ENCODE results near the gene SEMA6C. TPM values are rescaled to one million over a fixed set of nuclear protein-coding genes. Genes with fewer than 3 reads are reported as not detected.
A peak's percentile ranks its signal among the peaks of the same experiment; 100 is the strongest.

SEMA6C gene
- total and polyA plus RNA-seq, 2 of the 13 experiments (the other 11 are each of a cell fraction or from before 2014, with no cell fraction given): 1.4 to 2.9 TPM

DNA sequence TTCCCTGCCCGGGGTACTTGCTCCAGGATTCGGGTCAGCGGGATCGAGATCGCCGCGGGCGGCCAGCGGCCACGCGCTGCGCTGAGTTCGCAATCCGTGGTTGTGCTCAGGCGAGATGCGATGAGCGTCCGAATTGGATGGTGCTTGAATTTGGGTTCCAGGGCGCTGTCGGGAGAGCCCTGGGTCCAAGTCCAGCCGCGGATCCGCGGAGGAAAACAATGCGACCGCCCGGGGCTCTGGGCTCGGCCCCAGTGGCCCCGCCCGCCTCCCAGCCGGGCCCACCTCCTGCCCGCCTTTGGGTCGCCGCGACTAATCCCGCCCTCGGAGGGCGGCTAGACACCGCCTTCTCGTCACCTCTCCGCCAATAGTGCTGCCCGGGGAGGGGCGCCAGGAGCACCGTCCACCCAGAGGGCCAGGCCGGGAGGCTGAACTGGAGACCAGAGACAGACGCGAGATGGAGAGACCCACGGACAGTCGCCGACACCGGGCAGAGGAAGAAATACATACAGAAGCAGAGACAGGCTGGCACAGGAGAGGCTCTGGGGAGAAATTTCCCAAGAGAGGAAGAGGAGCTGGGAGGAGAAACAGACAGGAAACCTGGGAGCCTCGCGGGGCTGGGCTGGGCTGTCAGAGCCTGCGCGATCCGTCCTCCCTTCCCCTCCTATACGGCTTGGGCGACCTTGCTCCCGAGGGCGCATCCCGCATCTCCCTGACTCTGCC, at the start of gene SEMA6C (continued):
- TF ChIP-seq ONECUT2 (CRISPR knock-in tag; IDR thresholded peaks at IDR 0.05) (no peak), NFKB2 (CRISPR knock-in tag; IDR thresholded peaks at IDR 0.05; ENCODE audit: borderline replicate concordance) (no peak), NFE2L2 (IDR thresholded peaks at IDR 0.05; ENCODE audit: low read length) (no peak), BORCS8-MEF2B (CRISPR knock-in tag; IDR thresholded peaks at IDR 0.05) (0 out of 2 replicates have a peak, but pooled peaks have one; percentile 23), ATF1 (CRISPR knock-in tag; IDR thresholded peaks at IDR 0.05) (no peak), MAF1 (CRISPR knock-in tag; IDR thresholded peaks at IDR 0.05; ENCODE audit: borderline replicate concordance) (0 out of 2 replicates have a peak, but pooled peaks have one; percentile 27), JUND (CRISPR knock-in tag; IDR thresholded peaks at IDR 0.05) (no peak), KLF15 (CRISPR knock-in tag; IDR thresholded peaks at IDR 0.05; ENCODE audit: borderline replicate concordance) (peak; percentile 90; the same call in 1 of the 2 replicates), SMAD1 (CRISPR knock-in tag; IDR thresholded peaks at IDR 0.05; ENCODE audit: borderline replicate concordance, low read depth) (peak; percentile 65; the same call in 1 of the 2 replicates), SMAD3 (CRISPR knock-in tag; IDR thresholded peaks at IDR 0.05) (no peak), ZBTB3 (CRISPR knock-in tag; IDR thresholded peaks at IDR 0.05; ENCODE audit: borderline replicate concordance, low read depth) (no peak), POGZ (CRISPR knock-in tag; IDR thresholded peaks at IDR 0.05) (peak; percentile 55)
- TF ChIP-seq, protein P1, sequence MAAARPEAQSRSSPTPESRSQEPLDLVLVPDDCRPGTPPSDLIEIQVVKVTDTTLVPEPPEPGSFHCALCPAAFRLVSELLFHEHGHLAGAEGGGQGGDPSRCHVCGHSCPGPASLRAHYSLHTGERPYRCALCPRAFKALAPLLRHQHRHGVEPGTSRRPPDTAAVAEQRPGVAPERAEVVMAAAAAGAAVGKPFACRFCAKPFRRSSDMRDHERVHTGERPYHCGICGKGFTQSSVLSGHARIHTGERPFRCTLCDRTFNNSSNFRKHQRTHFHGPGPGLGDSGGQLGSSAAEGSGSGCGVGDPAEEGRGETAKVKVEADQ (CRISPR knock-in tag; IDR thresholded peaks at IDR 0.05; ENCODE audit: borderline replicate concordance): no peak
- TF ChIP-seq, protein P2, sequence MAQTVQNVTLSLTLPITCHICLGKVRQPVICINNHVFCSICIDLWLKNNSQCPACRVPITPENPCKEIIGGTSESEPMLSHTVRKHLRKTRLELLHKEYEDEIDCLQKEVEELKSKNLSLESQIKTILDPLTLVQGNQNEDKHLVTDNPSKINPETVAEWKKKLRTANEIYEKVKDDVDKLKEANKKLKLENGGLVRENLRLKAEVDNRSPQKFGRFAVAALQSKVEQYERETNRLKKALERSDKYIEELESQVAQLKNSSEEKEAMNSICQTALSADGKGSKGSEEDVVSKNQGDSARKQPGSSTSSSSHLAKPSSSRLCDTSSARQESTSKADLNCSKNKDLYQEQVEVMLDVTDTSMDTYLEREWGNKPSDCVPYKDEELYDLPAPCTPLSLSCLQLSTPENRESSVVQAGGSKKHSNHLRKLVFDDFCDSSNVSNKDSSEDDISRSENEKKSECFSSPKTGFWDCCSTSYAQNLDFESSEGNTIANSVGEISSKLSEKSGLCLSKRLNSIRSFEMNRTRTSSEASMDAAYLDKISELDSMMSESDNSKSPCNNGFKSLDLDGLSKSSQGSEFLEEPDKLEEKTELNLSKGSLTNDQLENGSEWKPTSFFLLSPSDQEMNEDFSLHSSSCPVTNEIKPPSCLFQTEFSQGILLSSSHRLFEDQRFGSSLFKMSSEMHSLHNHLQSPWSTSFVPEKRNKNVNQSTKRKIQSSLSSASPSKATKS (CRISPR knock-in tag; IDR thresholded peaks at IDR 0.05): peak; percentile 23; the same call in 1 of the 2 replicates
- TF ChIP-seq, protein P3, sequence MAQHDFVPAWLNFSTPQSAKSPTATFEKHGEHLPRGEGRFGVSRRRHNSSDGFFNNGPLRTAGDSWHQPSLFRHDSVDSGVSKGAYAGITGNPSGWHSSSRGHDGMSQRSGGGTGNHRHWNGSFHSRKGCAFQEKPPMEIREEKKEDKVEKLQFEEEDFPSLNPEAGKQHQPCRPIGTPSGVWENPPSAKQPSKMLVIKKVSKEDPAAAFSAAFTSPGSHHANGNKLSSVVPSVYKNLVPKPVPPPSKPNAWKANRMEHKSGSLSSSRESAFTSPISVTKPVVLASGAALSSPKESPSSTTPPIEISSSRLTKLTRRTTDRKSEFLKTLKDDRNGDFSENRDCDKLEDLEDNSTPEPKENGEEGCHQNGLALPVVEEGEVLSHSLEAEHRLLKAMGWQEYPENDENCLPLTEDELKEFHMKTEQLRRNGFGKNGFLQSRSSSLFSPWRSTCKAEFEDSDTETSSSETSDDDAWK (CRISPR knock-in tag; IDR thresholded peaks at IDR 0.05): no peak
- TF ChIP-seq, protein P4, sequence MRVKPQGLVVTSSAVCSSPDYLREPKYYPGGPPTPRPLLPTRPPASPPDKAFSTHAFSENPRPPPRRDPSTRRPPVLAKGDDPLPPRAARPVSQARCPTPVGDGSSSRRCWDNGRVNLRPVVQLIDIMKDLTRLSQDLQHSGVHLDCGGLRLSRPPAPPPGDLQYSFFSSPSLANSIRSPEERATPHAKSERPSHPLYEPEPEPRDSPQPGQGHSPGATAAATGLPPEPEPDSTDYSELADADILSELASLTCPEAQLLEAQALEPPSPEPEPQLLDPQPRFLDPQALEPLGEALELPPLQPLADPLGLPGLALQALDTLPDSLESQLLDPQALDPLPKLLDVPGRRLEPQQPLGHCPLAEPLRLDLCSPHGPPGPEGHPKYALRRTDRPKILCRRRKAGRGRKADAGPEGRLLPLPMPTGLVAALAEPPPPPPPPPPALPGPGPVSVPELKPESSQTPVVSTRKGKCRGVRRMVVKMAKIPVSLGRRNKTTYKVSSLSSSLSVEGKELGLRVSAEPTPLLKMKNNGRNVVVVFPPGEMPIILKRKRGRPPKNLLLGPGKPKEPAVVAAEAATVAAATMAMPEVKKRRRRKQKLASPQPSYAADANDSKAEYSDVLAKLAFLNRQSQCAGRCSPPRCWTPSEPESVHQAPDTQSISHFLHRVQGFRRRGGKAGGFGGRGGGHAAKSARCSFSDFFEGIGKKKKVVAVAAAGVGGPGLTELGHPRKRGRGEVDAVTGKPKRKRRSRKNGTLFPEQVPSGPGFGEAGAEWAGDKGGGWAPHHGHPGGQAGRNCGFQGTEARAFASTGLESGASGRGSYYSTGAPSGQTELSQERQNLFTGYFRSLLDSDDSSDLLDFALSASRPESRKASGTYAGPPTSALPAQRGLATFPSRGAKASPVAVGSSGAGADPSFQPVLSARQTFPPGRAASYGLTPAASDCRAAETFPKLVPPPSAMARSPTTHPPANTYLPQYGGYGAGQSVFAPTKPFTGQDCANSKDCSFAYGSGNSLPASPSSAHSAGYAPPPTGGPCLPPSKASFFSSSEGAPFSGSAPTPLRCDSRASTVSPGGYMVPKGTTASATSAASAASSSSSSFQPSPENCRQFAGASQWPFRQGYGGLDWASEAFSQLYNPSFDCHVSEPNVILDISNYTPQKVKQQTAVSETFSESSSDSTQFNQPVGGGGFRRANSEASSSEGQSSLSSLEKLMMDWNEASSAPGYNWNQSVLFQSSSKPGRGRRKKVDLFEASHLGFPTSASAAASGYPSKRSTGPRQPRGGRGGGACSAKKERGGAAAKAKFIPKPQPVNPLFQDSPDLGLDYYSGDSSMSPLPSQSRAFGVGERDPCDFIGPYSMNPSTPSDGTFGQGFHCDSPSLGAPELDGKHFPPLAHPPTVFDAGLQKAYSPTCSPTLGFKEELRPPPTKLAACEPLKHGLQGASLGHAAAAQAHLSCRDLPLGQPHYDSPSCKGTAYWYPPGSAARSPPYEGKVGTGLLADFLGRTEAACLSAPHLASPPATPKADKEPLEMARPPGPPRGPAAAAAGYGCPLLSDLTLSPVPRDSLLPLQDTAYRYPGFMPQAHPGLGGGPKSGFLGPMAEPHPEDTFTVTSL (CRISPR knock-in tag; IDR thresholded peaks at IDR 0.05; ENCODE audit: borderline replicate concordance): no peak
- TF ChIP-seq, protein P5, sequence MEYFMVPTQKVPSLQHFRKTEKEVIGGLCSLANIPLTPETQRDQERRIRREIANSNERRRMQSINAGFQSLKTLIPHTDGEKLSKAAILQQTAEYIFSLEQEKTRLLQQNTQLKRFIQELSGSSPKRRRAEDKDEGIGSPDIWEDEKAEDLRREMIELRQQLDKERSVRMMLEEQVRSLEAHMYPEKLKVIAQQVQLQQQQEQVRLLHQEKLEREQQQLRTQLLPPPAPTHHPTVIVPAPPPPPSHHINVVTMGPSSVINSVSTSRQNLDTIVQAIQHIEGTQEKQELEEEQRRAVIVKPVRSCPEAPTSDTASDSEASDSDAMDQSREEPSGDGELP (IDR thresholded peaks at IDR 0.05; ENCODE audit: borderline replicate concordance, low read depth): peak; percentile 8; the same call in 1 of the 2 replicates
